Measurements from ENCODE around the gene SFSWAP.
A peak's percentile ranks its signal among the peaks of the same experiment; 100 is the strongest.
"Not testable (repeated sequence)": the region's sequence is repeated elsewhere in the genome, so short reads cannot be mapped to it uniquely, and the experiment has no call there.

The SFSWAP gene

DNA sequence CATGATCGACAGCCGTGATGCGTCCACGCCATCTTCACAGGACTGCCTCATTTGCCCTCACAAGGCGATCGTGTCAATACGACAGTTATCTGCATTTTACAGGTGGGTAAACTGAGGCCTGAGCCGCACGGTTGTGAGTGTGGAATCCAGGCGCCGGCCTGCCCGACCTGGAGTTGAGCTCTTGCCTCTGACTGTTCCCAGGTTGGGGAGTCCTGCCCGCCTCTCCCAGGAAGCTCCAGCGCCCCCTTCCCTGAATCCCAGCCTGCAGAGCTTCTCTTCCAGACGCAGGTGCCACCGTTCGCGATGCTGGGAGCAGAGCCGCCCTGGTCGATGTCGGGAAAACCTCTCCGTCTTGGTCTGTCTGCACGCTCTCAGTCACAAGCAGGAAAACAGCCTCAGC is 31.1 kb upstream of the SFSWAP start:
- not testable (repeated sequence) for DNase-seq (ENCODE audit: low read depth in 2 of 2)

GRCh38 chr12:131680392-131681256 is 30.3 kb upstream of the SFSWAP start:
- DNase-seq (ENCODE audit: low read depth in 2 of 2): not testable (repeated sequence)

- no peak for DNase-seq (ENCODE audit: low read depth in 2 of 2)
These were observed 29.7 kb upstream of the SFSWAP start for GRCh38 chr12:131681257-131681620.

GRCh38 chr12:131681746-131682509 is 29.0 kb upstream of the SFSWAP start:
- DNase-seq (ENCODE audit: low read depth in 2 of 2): peak in 1 of 2 donors; percentile 20

DNA sequence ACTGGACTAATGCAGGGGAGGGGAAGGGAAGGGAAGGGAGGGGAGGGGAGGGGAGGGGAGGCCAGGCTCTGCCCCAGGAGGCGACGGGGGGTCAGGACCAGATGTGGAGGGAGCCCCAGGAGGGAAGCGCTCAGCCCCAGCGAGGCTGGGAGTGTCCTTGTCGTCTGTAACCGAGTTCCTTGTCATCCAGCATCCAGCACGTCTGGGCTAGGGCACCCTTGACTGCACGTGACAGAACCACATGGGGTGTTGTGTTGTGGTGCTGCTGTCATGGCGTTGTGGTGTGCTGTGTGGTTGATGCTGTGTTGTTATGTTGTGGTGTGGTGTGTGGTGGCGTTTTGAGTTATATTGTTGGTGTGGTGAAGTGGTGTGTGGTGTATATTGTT is 28.4 kb upstream of the SFSWAP start:
- DNase-seq (ENCODE audit: low read depth in 2 of 2): no peak

- no peak for DNase-seq (ENCODE audit: low read depth in 2 of 2)
These were observed 27.4 kb upstream of the SFSWAP start for GRCh38 chr12:131683266-131684014.

DNA sequence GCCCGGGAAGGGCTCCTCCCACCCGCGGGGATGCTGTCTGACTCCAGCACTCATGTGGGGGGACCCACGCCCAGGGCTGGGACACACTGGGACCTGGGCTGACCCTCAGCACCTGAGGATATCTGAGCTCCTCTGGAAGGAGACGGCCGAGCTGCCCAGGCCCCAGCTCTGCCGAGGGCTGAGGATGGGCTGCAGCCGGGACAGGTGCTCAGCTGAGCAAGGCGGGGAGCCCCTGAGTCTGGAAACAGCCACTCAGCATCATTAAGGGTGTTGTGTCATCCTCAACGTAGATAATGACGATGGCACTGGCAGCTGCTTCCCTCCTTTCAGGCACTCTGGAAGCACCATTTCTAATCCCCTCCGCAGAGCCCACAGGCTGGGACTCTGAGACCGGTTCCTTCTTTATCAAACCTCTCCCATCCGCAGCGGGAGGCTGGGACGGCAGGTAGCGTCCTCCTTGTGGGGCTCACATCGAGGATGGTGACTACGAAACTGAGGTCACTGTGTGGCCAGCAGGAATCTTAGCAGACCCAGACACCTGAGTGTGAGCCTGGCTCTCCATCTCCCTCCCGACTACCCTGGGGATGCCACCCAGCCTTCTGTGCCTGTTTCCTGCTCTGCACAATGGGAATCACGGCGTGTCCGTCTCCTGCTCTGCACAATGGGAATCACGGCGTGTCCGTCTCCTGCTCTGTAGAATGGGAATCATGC is 26.7 kb upstream of the SFSWAP start:
- no peak for DNase-seq (ENCODE audit: low read depth in 2 of 2)

GRCh38 chr12:131687346-131688125 is 23.4 kb upstream of the SFSWAP start:
- DNase-seq (ENCODE audit: low read depth in 2 of 2): no peak

DNA sequence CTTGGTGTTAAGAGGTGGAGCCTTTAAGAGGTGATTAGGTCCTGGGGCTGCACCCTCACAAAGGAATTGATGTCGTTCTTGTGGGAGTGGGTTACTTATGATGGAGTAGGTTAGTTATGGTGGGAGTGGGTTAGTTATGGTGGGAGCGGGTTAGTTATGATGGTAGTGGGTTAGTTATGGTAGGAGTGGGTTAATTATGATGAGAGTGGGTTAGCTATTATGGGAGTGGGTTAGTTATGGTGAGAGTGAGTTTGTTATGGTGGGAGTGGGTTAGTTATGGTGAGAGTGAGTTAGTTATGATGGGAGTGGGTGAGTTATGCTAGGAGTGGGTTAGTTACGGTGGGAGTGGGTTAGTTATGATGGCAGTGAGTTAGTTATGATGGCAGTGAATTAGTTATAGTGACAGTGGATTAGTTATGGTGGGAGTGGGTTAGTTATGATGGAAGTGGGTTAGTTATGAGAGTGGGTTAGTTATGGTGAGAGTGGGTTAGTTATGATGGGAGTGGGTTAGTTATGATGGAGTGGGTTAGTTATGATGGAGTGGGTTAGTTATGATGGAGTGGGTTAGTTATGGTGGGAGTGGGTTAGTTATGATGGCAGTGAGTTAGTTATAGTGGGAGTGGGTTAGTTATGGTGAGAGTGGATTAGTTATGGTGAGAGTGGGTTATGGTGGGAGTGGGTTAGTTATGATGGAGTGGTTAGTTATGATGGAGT is 22.6 kb upstream of the SFSWAP start:
- DNase-seq (ENCODE audit: low read depth in 2 of 2): no peak

DNA sequence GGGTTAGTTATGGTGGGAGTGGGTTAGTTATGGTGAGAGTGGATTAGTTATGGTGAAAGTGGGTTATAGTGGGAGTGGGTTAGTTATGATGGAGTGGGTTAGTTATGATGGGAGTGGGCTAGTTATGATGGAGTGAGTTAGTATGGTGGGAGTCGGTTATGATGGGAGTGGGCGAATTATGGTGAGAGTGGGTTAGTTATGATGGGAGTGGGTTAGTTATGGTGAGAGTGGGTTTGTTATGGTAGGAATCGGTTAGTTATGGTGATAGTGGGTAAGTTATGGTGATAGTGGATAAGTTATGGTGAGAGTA is 22.1 kb upstream of the SFSWAP start:
- DNase-seq (ENCODE audit: low read depth in 2 of 2): no peak

- no peak for DNase-seq (ENCODE audit: low read depth in 2 of 2)
These were observed 20.6 kb upstream of the SFSWAP start for GRCh38 chr12:131690320-131690719.

- DNase-seq (ENCODE audit: low read depth in 2 of 2): no peak
These were observed 18.5 kb upstream of the SFSWAP start for GRCh38 chr12:131692431-131692830.

- no peak for DNase-seq (ENCODE audit: low read depth in 2 of 2)
These were observed 17.7 kb upstream of the SFSWAP start for GRCh38 chr12:131693149-131693548.

GRCh38 chr12:131694116-131694838 is 16.6 kb upstream of the SFSWAP start:
- DNase-seq (ENCODE audit: low read depth in 2 of 2): no peak

DNA sequence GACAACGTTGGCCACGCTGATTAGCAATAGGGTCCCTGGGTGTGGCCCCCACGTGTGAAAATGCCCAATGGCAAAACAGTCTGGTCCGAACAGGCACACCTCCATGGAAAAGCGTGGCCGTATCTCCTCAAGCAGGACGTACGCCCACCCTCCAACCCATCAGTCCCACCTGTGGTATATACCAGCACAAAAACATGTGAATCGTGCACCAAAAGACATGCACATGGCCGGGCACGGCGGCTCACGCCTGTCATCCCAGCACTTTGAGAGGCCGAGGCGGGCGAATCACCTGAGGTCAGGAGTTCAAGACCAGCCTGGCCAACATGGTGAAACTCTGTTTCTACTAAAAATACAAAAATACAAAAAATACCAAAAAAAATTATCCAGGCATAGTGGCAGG is 14.9 kb upstream of the SFSWAP start:
- no peak for DNase-seq (ENCODE audit: low read depth in 2 of 2)

DNA sequence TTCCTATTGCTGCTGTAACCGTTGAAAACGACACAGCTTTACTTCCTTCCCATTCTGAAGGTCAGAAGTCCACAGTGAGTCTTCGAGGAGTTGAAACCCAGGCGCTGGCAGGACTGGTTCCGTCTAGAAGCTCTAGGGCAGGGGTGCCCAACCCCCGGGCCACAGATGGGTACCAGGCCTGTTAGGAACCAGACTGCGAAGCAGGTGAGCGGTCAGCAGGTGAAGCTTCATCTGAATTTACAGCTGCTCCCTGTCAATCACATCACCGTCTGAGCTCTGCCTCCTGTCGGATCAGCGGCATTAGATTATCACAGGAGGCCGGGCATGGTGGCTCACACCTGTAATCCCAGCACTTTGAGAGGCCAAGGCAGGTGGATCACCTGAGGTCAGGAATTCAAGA is 12.6 kb upstream of the SFSWAP start:
- no peak for DNase-seq (ENCODE audit: low read depth in 2 of 2)

DNA sequence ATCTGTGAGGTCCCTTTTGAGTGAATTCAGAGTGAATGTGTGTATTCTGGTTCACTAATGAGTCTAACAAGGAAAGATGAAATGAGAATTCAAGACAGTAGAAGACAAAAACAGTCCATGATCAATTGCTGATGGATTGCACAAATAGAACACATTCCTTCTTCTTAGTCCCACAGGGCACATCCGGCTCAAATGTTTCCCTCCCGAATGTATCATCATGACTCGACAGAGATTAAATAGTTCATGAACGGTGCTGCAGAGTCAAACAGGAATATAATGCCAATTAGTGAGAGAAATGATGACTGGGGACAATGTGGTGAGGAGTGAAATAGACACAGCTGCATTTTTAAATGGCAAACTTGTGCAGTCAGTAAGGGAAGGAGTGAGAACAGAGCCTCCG is 11.5 kb upstream of the SFSWAP start:
- DNase-seq (ENCODE audit: low read depth in 2 of 2): no peak

- DNase-seq (ENCODE audit: low read depth in 2 of 2): no peak
These were observed 10.6 kb upstream of the SFSWAP start for GRCh38 chr12:131700271-131700670.

GRCh38 chr12:131701705-131702572 is 9.0 kb upstream of the SFSWAP start:
- DNase-seq (ENCODE audit: low read depth in 2 of 2): no peak
